HepG2 (cell line): Measurements from ENCODE around the gene TRIM27. TPM values are rescaled to one million over a fixed set of nuclear protein-coding genes. Genes with fewer than 3 reads are reported as not detected.

Experiments used
- AGO2 ChIP-seq: fragments of 200-400 bp; formaldehyde crosslinking; optimal IDR thresholded peaks from 2 replicates; pipeline ENCODE3; 2017; ENCODE audit warnings: mild to moderate bottlenecking, low read depth, low read length, moderate library complexity
- ATF2 ChIP-seq: sonication (generic); formaldehyde crosslinking; IDR thresholded peaks from 2 replicates; pipeline ENCODE4 v1.4.0; 2020; ENCODE audit warnings: missing genetic modification reagents
- ATF3 ChIP-seq: sonication (generic); formaldehyde crosslinking; IDR thresholded peaks from 2 replicates; pipeline ENCODE4 v1.4.0; 2020; ENCODE audit warnings: missing genetic modification reagents
- BRCA1 ChIP-seq: sonication (generic); formaldehyde crosslinking; IDR thresholded peaks from 2 replicates; pipeline ENCODE4 v1.4.0; 2020; ENCODE audit warnings: missing genetic modification reagents
- GTF3A ChIP-seq: sonication (generic); formaldehyde crosslinking; conservative IDR thresholded peaks from 2 replicates; pipeline ENCODE4 v1.4.0; 2020; ENCODE audit warnings: mild to moderate bottlenecking, missing genetic modification reagents
- HOXA7 ChIP-seq: sonication (generic); formaldehyde crosslinking; IDR thresholded peaks from 2 replicates; pipeline ENCODE4 v1.8.1; 2022; ENCODE audit warnings: mild to moderate bottlenecking, missing genetic modification reagents, moderate library complexity
- KAT2B ChIP-seq: fragments of 150-350 bp; IDR thresholded peaks from 2 replicates; pipeline ENCODE4 v1.6.1; 2014; ENCODE audit warnings: low read depth, low read length, borderline replicate concordance
- MLXIP ChIP-seq: sonication (generic); formaldehyde crosslinking; IDR thresholded peaks from 2 replicates; pipeline ENCODE4 v1.9.0; 2021; ENCODE audit warnings: missing genetic modification reagents, borderline replicate concordance
- MXD4 ChIP-seq: IDR thresholded peaks from 2 replicates; pipeline ENCODE4 v1.6.1; 2016; ENCODE audit warnings: mild to moderate bottlenecking, missing biosample characterization, missing genetic modification reagents
- NR2F6 ChIP-seq, 2 experiments: IDR thresholded peaks; 2 replicates each; pipeline ENCODE4 v1.6.1; 2016; ENCODE audit warnings: antibody characterized with exemption in 1 of 2, mild to moderate bottlenecking in 1 of 2
- PBX3 ChIP-seq: sonication (generic); formaldehyde crosslinking; IDR thresholded peaks from 2 replicates; pipeline ENCODE4 v1.8.1; 2023; ENCODE audit warnings: missing genetic modification reagents, inconsistent platforms, borderline replicate concordance
- POGK ChIP-seq: sonication (generic); formaldehyde crosslinking; conservative IDR thresholded peaks from 2 replicates; pipeline ENCODE4 v1.8.0; 2022; ENCODE audit warnings: mild to moderate bottlenecking, moderate library complexity, missing genetic modification reagents
- ZBTB39 ChIP-seq: sonication (generic); formaldehyde crosslinking; IDR thresholded peaks from 2 replicates; pipeline ENCODE4 v1.5.0; 2020; ENCODE audit warnings: missing genetic modification reagents
- ZNF263 ChIP-seq: sonication (generic); formaldehyde crosslinking; IDR thresholded peaks from 2 replicates; pipeline ENCODE4 v1.4.0; 2020; ENCODE audit warnings: missing genetic modification reagents
- ZNF619 ChIP-seq: sonication (generic); formaldehyde crosslinking; IDR thresholded peaks from 2 replicates; pipeline ENCODE4 v1.4.0; 2020; ENCODE audit warnings: mild to moderate bottlenecking, missing genetic modification reagents
- ZNF691 ChIP-seq: sonication (generic); formaldehyde crosslinking; IDR thresholded peaks from 2 replicates; pipeline ENCODE4 v1.4.0; 2020; ENCODE audit warnings: missing genetic modification reagents, low read depth, mild to moderate bottlenecking, borderline replicate concordance
- ZNF7 ChIP-seq: IDR thresholded peaks from 2 replicates; pipeline ENCODE4 v1.6.1; 2016; ENCODE audit warnings: missing biosample characterization, missing genetic modification reagents
- polyA plus RNA-seq, 8 experiments: library from polyadenylated mRNA; depleted of rRNA in 3 of 8; stranded (reverse) in 7 of 8; unstranded in 1 of 8; fragments of >200 nt; fragmentation: Illumina TruSeq in 4 of 8; extraction: Trizol in 4 of 8; gene quantifications; 2 replicates each; pipeline versions ENCODE4 v1.2.1 to v1.2.3, GENCODE V29; 2011 to 2016; ENCODE audit warnings: low read depth in 4 of 8, missing spikeins in 1 of 8, mixed read lengths in 1 of 8; ENCODE audit not compliant: insufficient read depth in 1 of 8
- total RNA-seq, 5 experiments: library from RNA; depleted of rRNA; stranded (reverse); fragments of >200 nt; fragmentation: Illumina TruSeq; extraction: Trizol; gene quantifications; 2 replicates each; pipeline ENCODE4 v1.2.3, GENCODE V29; 2016; ENCODE audit warnings: low read depth in 1 of 5

The TRIM27 gene
- total and polyA plus RNA-seq, 2 of the 13 experiments (the other 11 are each of a cell fraction or from before 2014, with no cell fraction given), result 88.6 to 112 TPM

- peak; percentile 90 for TF ChIP-seq PBX3
- no peak for TF ChIP-seq HOXA7 (CRISPR knock-in tag)
- TF ChIP-seq ATF2, result peak; percentile 60; the same call in 1 of the 2 replicates
- TF ChIP-seq BRCA1 (CRISPR knock-in tag), result no peak
- no peak for TF ChIP-seq ZNF619 (CRISPR knock-in tag)
- no peak for TF ChIP-seq AGO2
- no peak; the same call in 1 of the 2 replicates for TF ChIP-seq GTF3A (CRISPR knock-in tag)
- no peak; the same call in 1 of the 2 replicates for TF ChIP-seq NR2F6 (IDR thresholded peaks at IDR 0.05)
- peak; percentile 8; the same call in 1 of the 2 replicates for TF ChIP-seq NR2F6 (CRISPR knock-in tag; IDR thresholded peaks at IDR 0.05)
- TF ChIP-seq MLXIP (CRISPR knock-in tag), result peak; percentile 90
- no peak for TF ChIP-seq ATF3 (CRISPR knock-in tag)
- TF ChIP-seq KAT2B, result no peak
- TF ChIP-seq ZBTB39 (CRISPR knock-in tag), result 0 out of 2 replicates have a peak, but pooled peaks have one; percentile 62
- no peak for TF ChIP-seq ZNF7 (CRISPR knock-in tag)
- peak; percentile 61; the same call in 1 of the 2 replicates for TF ChIP-seq ZNF691 (CRISPR knock-in tag)
- TF ChIP-seq POGK, result peak; percentile 75
- TF ChIP-seq MXD4 (CRISPR knock-in tag), result peak; percentile 50; the same call in 1 of the 2 replicates
- TF ChIP-seq ZNF263 (CRISPR knock-in tag), result peak; percentile 37; the same call in 1 of the 2 replicates
Measured at GRCh38 chr6:28863604-28864325, 60.0 kb downstream of the TRIM27 start (continued).
